HEK293 (cell line): Measurements from ENCODE around the gene NOP9.

Experiments used
- CTCF ChIA-PET: fragments of 350-600 bp; formaldehyde crosslinking; extraction: SDS; loops from one replicate; lab custom pipeline; 2021; ENCODE audit warnings: antibody characterized with exemption; lab: Yijun Ruan, JAX
- POLR2A ChIA-PET: fragments of 300-600 bp; formaldehyde crosslinking; extraction: SDS; loops from one replicate; lab custom pipeline; 2020; ENCODE audit warnings: antibody characterized with exemption, inconsistent platforms; lab: Yijun Ruan, JAX
- H3K27ac ChIP-seq: fragments of 200-500 bp; sonication (Bioruptor generic); 2 replicates; pipeline ENCODE4 v1.5.1; 2014; ENCODE audit warnings: low read depth, low read length, control low read depth, inconsistent platforms; ENCODE audit errors: extremely low read depth
- H3K36me3 ChIP-seq, 2 experiments: fragments of 200-500 bp in 1 of 2; sonication (Bioruptor generic) in 1 of 2; 1 replicate in 1 of 2; 2 replicates in 1 of 2; pipeline ENCODE4 v1.5.1; 2014 to 2017; ENCODE audit warnings: inconsistent platforms in 2 of 2, low read length in 2 of 2; ENCODE audit not compliant: control insufficient read depth in 2 of 2, insufficient read depth in 1 of 2
- H3K4me1 ChIP-seq: fragments of 200-500 bp; sonication (Bioruptor generic); 2 replicates; pipeline ENCODE4 v1.5.1; 2014; ENCODE audit warnings: mild to moderate bottlenecking, low read length, inconsistent platforms; ENCODE audit not compliant: control insufficient read depth, insufficient read depth
- H3K4me3 ChIP-seq: 2 replicates; pipeline ENCODE4 v1.5.1; 2011; ENCODE audit warnings: low read depth, mild to moderate bottlenecking, control low read depth, low read length, moderate library complexity
- H3K9me3 ChIP-seq: fragments of 200-500 bp; sonication (Bioruptor generic); 2 replicates; pipeline ENCODE4 v1.5.1; 2014; ENCODE audit warnings: low read depth, low read length, inconsistent platforms; ENCODE audit not compliant: control insufficient read depth, insufficient read depth
- BCL11B ChIP-seq: fragments of 450-650 bp; formaldehyde crosslinking; IDR thresholded peaks from 2 replicates; pipeline ENCODE4 v1.5.1; 2016; ENCODE audit warnings: low read depth, missing biosample characterization, missing genetic modification characterization
- GFI1B ChIP-seq: fragments of 450-650 bp; formaldehyde crosslinking; IDR thresholded peaks from 2 replicates; pipeline ENCODE4 v1.5.1; 2016; ENCODE audit warnings: missing biosample characterization, missing genetic modification characterization
- KLF9 ChIP-seq: fragments of 450-650 bp; formaldehyde crosslinking; IDR thresholded peaks from 2 replicates; pipeline ENCODE4 v1.5.1; 2016; ENCODE audit warnings: missing biosample characterization, missing genetic modification characterization, low read depth
- MYNN ChIP-seq: fragments of 450-650 bp; formaldehyde crosslinking; IDR thresholded peaks from 2 replicates; pipeline ENCODE4 v1.5.1; 2016; ENCODE audit warnings: missing biosample characterization, missing genetic modification characterization, borderline replicate concordance
- OSR2 ChIP-seq: fragments of 450-650 bp; formaldehyde crosslinking; IDR thresholded peaks from 2 replicates; pipeline ENCODE4 v1.5.1; 2016; ENCODE audit warnings: missing biosample characterization, missing genetic modification characterization
- PATZ1 ChIP-seq: fragments of 450-650 bp; formaldehyde crosslinking; IDR thresholded peaks from 2 replicates; pipeline ENCODE4 v1.5.1; 2016; ENCODE audit warnings: missing biosample characterization, missing genetic modification characterization
- ZBTB7A ChIP-seq: fragments of 450-650 bp; formaldehyde crosslinking; IDR thresholded peaks from 2 replicates; pipeline ENCODE4 v1.5.1; 2016; ENCODE audit warnings: low read depth, missing biosample characterization, missing genetic modification characterization
- ZNF10 ChIP-seq: fragments of 450-650 bp; formaldehyde crosslinking; IDR thresholded peaks from 2 replicates; pipeline ENCODE4 v1.5.1; 2017; ENCODE audit warnings: missing biosample characterization, missing genetic modification characterization
- ZNF138 ChIP-seq: fragments of 450-650 bp; formaldehyde crosslinking; IDR thresholded peaks from 2 replicates; pipeline ENCODE4 v1.5.1; 2016; ENCODE audit warnings: missing biosample characterization, missing genetic modification characterization, borderline replicate concordance
- ZNF155 ChIP-seq: fragments of 450-650 bp; formaldehyde crosslinking; IDR thresholded peaks from 2 replicates; pipeline ENCODE4 v1.5.1; 2016; ENCODE audit warnings: missing biosample characterization, missing genetic modification characterization
- ZNF169 ChIP-seq: fragments of 450-650 bp; formaldehyde crosslinking; IDR thresholded peaks from 2 replicates; pipeline ENCODE4 v1.5.1; 2016; ENCODE audit warnings: missing biosample characterization, missing genetic modification characterization
- ZNF274 ChIP-seq, 2 experiments: fragments of 200-500 bp in 1 of 2; fragments of 450-650 bp in 1 of 2; sonication (Bioruptor generic) in 1 of 2; formaldehyde crosslinking in 1 of 2; IDR thresholded peaks; 2 replicates each; pipeline versions ENCODE4 v1.5.1 to v1.6.1; 2014 to 2016; ENCODE audit warnings: borderline replicate concordance in 1 of 2, inconsistent platforms in 1 of 2, low read length in 1 of 2, missing biosample characterization in 1 of 2, missing genetic modification characterization in 1 of 2
- ZNF324 ChIP-seq: fragments of 450-650 bp; formaldehyde crosslinking; IDR thresholded peaks from 2 replicates; pipeline ENCODE4 v1.5.1; 2016; ENCODE audit warnings: missing biosample characterization, missing genetic modification characterization
- ZNF518A ChIP-seq: fragments of 450-650 bp; formaldehyde crosslinking; conservative IDR thresholded peaks from 2 replicates; pipeline ENCODE4 v1.5.1; 2016; ENCODE audit warnings: low read depth, missing biosample characterization, missing genetic modification characterization
- ZNF544 ChIP-seq: fragments of 450-650 bp; formaldehyde crosslinking; IDR thresholded peaks from 2 replicates; pipeline ENCODE4 v1.5.0; 2017; ENCODE audit warnings: missing biosample characterization, missing genetic modification characterization
- ZNF560 ChIP-seq: fragments of 450-650 bp; formaldehyde crosslinking; IDR thresholded peaks from 2 replicates; pipeline ENCODE4 v1.5.1; 2017; ENCODE audit warnings: missing biosample characterization, missing genetic modification characterization, borderline replicate concordance
- ZNF610 ChIP-seq: fragments of 450-650 bp; formaldehyde crosslinking; IDR thresholded peaks from 2 replicates; pipeline ENCODE4 v1.5.1; 2016; ENCODE audit warnings: missing biosample characterization, missing genetic modification characterization, borderline replicate concordance
- ZNF645 ChIP-seq: fragments of 450-650 bp; formaldehyde crosslinking; IDR thresholded peaks from 2 replicates; pipeline ENCODE4; 2016; ENCODE audit warnings: missing biosample characterization, missing genetic modification characterization
- ZNF658 ChIP-seq: fragments of 450-650 bp; formaldehyde crosslinking; IDR thresholded peaks from 2 replicates; pipeline ENCODE4; 2016; ENCODE audit warnings: missing biosample characterization, missing genetic modification characterization
- ZNF692 ChIP-seq: fragments of 450-650 bp; formaldehyde crosslinking; IDR thresholded peaks from 2 replicates; pipeline ENCODE4 v1.5.1; 2016; ENCODE audit warnings: missing biosample characterization, missing genetic modification characterization
- ZNF747 ChIP-seq: fragments of 450-650 bp; formaldehyde crosslinking; IDR thresholded peaks from 2 replicates; pipeline ENCODE4 v1.5.1; 2016; ENCODE audit warnings: missing biosample characterization, missing genetic modification characterization
- ZNF777 ChIP-seq: fragments of 450-650 bp; formaldehyde crosslinking; IDR thresholded peaks from 2 replicates; pipeline ENCODE4 v1.5.1; 2017; ENCODE audit warnings: missing biosample characterization, missing genetic modification characterization, borderline replicate concordance
- ZNF791 ChIP-seq: fragments of 450-650 bp; formaldehyde crosslinking; IDR thresholded peaks from 2 replicates; pipeline ENCODE4 v1.5.1; 2016; ENCODE audit warnings: missing biosample characterization, missing genetic modification characterization

The NOP9 gene

GRCh38 chr14:24311837-24312615, 12.4 kb downstream of the NOP9 start:
- ChIA-PET POLR2A (interaction anchor here (1.1 kb wide), 1 partner anchor 70 kb away, joined by 3 read pairs; the partner anchor contains the start of gene TINF2), CTCF (interaction anchor here (0.8 to 0.9 kb wide), 2 partner anchors 11 to 16 kb away, joined by 3 read pairs; no protein-coding TSS in a partner anchor)
- TF ChIP-seq ZNF692 (tag by site-specific recombination) (no peak), ZNF169 (no peak), ZNF560 (tag by site-specific recombination) (no peak), ZNF610 (no peak), OSR2 (tag by site-specific recombination) (no peak), ZNF544 (no peak), ZNF747 (tag by site-specific recombination) (no peak), ZNF324 (tag by site-specific recombination) (no peak), KLF9 (tag by site-specific recombination) (no peak), ZNF645 (tag by site-specific recombination) (no peak), ZNF10 (tag by site-specific recombination) (no peak), ZNF138 (tag by site-specific recombination) (no peak), ZBTB7A (no peak), ZNF518A (no peak), BCL11B (tag by site-specific recombination) (no peak), ZNF155 (tag by site-specific recombination) (no peak)
- no peak overlapping the region for H3K4me3 ChIP-seq
- no peak overlapping the region for H3K27ac ChIP-seq
- H3K9me3 ChIP-seq = no peaks in the 10 kb centered on the region
- H3K36me3 ChIP-seq = peaks cover 0 to 54% of the 10 kb centered on the region in 2 experiments; a peak in 2 of 3 replicates
- H3K4me1 ChIP-seq = no peaks in the 10 kb centered on the region

- Histone ChIP-seq H3K27ac (no peak overlapping the region), H3K4me3 (no peak overlapping the region), H3K9me3 (no peaks in the 10 kb centered on the region), H3K36me3 (peaks cover 0 to 50% of the 10 kb centered on the region in 2 experiments; a peak in 2 of 3 replicates), H3K4me1 (no peaks in the 10 kb centered on the region)
- ChIA-PET CTCF (interaction anchor here (0.5 to 1.3 kb wide), 4 partner anchors 13 to 119 kb away, joined by 3 to 5 read pairs (median 4); partner anchors contain the start of genes DHRS1 and NOP9), POLR2A (no interaction called here)
- TF ChIP-seq ZNF658 (tag by site-specific recombination) (no peak), MYNN (tag by site-specific recombination) (no peak), ZNF777 (tag by site-specific recombination) (no peak), ZNF10 (tag by site-specific recombination) (no peak), PATZ1 (tag by site-specific recombination) (no peak), ZNF274 (IDR thresholded peaks at IDR 0.05; ENCODE audit: low read length) (no peak), ZNF274 (tag by site-specific recombination; IDR thresholded peaks at IDR 0.05; ENCODE audit: borderline replicate concordance) (no peak), ZNF791 (tag by site-specific recombination) (no peak), GFI1B (tag by site-specific recombination) (no peak)
These were observed 13.3 kb downstream of the NOP9 start for GRCh38 chr14:24312736-24313507.
